SK-N-SH (cell line): ENCODE results near the gene COX7A1. TPM values are rescaled to one million over a fixed set of nuclear protein-coding genes. Genes with fewer than 3 reads are reported as not detected.

Source experiments
- CTCF ChIA-PET: fragments of 300-600, 350-600 bp; formaldehyde crosslinking; extraction: SDS; loops from one replicate; lab custom pipeline; 2021; lab: Yijun Ruan, JAX
- POLR2A ChIA-PET: fragments of 350-600 bp; sonication (Branson Sonifier 250); formaldehyde crosslinking; extraction: SDS; loops from one replicate; lab custom pipeline; 2020; ENCODE audit warnings: antibody characterized with exemption, inconsistent platforms; lab: Yijun Ruan, JAX
- DNase-seq: peaks from one replicate; pipeline ENCODE4 v3.0.0; 2012
- H2AFZ ChIP-seq: fragments of 200-600 bp; sonication (generic); 2 replicates; pipeline ENCODE4 v1.8.1; 2016; ENCODE audit warnings: antibody characterized with exemption, mild to moderate bottlenecking, low read depth
- H3F3A ChIP-seq: fragments of 200-600 bp; sonication (generic); replicated peaks from 2 replicates; pipeline ENCODE3; 2016; ENCODE audit warnings: antibody characterized with exemption, mild to moderate bottlenecking; ENCODE audit not compliant: insufficient read depth
- H3K27ac ChIP-seq, 2 experiments: fragments of 200-500 bp in 1 of 2; fragments of 200-600 bp in 1 of 2; sonication (Bioruptor generic) in 1 of 2; sonication (generic), shearing (Covaris generic) in 1 of 2; 2 replicates each; pipeline versions ENCODE4 v1.5.1 to v1.6.1; 2014 to 2016; ENCODE audit warnings: low read depth in 2 of 2, inconsistent platforms in 1 of 2, low read length in 1 of 2, mild to moderate bottlenecking in 1 of 2, mixed read lengths in 1 of 2
- H3K27me3 ChIP-seq: fragments of 200-600 bp; sonication (generic), shearing (Covaris generic); 2 replicates; pipeline ENCODE4 v1.6.1; 2016; ENCODE audit warnings: mixed run types; ENCODE audit not compliant: insufficient read depth
- H3K36me3 ChIP-seq, 2 experiments: fragments of 200-500 bp in 1 of 2; fragments of 200-600 bp in 1 of 2; sonication (Bioruptor generic) in 1 of 2; sonication (generic) in 1 of 2; replicated peaks in 1 of 2; 2 replicates each; pipeline versions ENCODE3 to v1.5.1; 2014 to 2016; ENCODE audit warnings: low read length in 1 of 2, mild to moderate bottlenecking in 1 of 2; ENCODE audit not compliant: insufficient read depth in 2 of 2, control insufficient read depth in 1 of 2
- H3K4me1 ChIP-seq, 2 experiments: fragments of 200-500 bp in 1 of 2; fragments of 200-600 bp in 1 of 2; sonication (Bioruptor generic) in 1 of 2; sonication (generic), shearing (Covaris generic) in 1 of 2; 2 replicates each; pipeline versions ENCODE4 v1.5.1 to v1.6.1; 2014 to 2016; ENCODE audit warnings: low read depth in 1 of 2, low read length in 1 of 2, mixed run types in 1 of 2; ENCODE audit not compliant: insufficient read depth in 2 of 2, control insufficient read depth in 1 of 2
- H3K4me2 ChIP-seq: fragments of 200-600 bp; sonication (generic), shearing (Covaris generic); 2 replicates; pipeline ENCODE4 v1.6.1; 2017; ENCODE audit warnings: mixed run types
- H3K4me3 ChIP-seq, 2 experiments: fragments of 200-500 bp in 1 of 2; fragments of 200-600 bp in 1 of 2; sonication (Bioruptor generic) in 1 of 2; sonication (generic), shearing (Covaris generic) in 1 of 2; 2 replicates each; pipeline versions ENCODE4 v1.5.1 to v1.8.1; 2014 to 2016; ENCODE audit warnings: low read depth in 2 of 2, inconsistent platforms in 1 of 2, low read length in 1 of 2, mild to moderate bottlenecking in 1 of 2, mixed read lengths in 1 of 2, moderate library complexity in 1 of 2
- H3K79me2 ChIP-seq: fragments of 200-600 bp; sonication (generic); 2 replicates; pipeline ENCODE4 v1.8.1; 2017; ENCODE audit warnings: mild to moderate bottlenecking; ENCODE audit not compliant: insufficient read depth
- H3K9ac ChIP-seq: fragments of 200-600 bp; sonication (generic); 2 replicates; pipeline ENCODE4 v1.6.1; 2017; ENCODE audit warnings: mixed run types
- H3K9me2 ChIP-seq: fragments of 200-600 bp; sonication (generic); 2 replicates; pipeline ENCODE4 v1.6.1; 2017; ENCODE audit warnings: mixed run types
- H3K9me3 ChIP-seq: fragments of 200-600 bp; sonication (generic); 2 replicates; pipeline ENCODE4 v1.6.1; 2017; ENCODE audit warnings: mixed run types, mild to moderate bottlenecking, moderate library complexity
- H4K20me1 ChIP-seq: fragments of 200-600 bp; sonication (generic); 2 replicates; pipeline ENCODE4 v1.6.1; 2017; ENCODE audit warnings: mild to moderate bottlenecking, mixed run types; ENCODE audit not compliant: insufficient read depth
- FOSL2 ChIP-seq: IDR thresholded peaks from 2 replicates; pipeline ENCODE4 v1.4.0; 2012; ENCODE audit warnings: low read depth, mild to moderate bottlenecking, moderate library complexity, borderline replicate concordance
- FOXJ3 ChIP-seq: sonication (generic); formaldehyde crosslinking; IDR thresholded peaks from 2 replicates; pipeline ENCODE4 v1.5.1; 2020; ENCODE audit warnings: mild to moderate bottlenecking, missing genetic modification reagents
- FOXM1 ChIP-seq: IDR thresholded peaks from 2 replicates; pipeline ENCODE4 v1.4.0; 2012; ENCODE audit warnings: low read depth, mild to moderate bottlenecking
- GATA2 ChIP-seq: sonication (generic); formaldehyde crosslinking; IDR thresholded peaks from 2 replicates; pipeline ENCODE4 v1.5.0; 2020; ENCODE audit warnings: mild to moderate bottlenecking, missing genetic modification reagents
- JUND ChIP-seq: IDR thresholded peaks from 2 replicates; pipeline ENCODE4 v1.4.0; 2012
- MEF2A ChIP-seq: IDR thresholded peaks from 2 replicates; pipeline ENCODE4 v1.4.0; 2012; ENCODE audit warnings: low read depth, borderline replicate concordance
- MXI1 ChIP-seq: IDR thresholded peaks from 2 replicates; pipeline ENCODE4 v1.6.1; 2012; ENCODE audit warnings: mild to moderate bottlenecking, low read depth, low read length, improper control_type of control experiment
- POLR2AphosphoS5 ChIP-seq: IDR thresholded peaks from 2 replicates; pipeline ENCODE4 v1.6.1; 2012; ENCODE audit warnings: low read depth, low read length
- RCOR1 ChIP-seq: fragments of 150-350 bp; IDR thresholded peaks from 2 replicates; pipeline ENCODE4 v1.6.1; 2017; ENCODE audit warnings: antibody characterized with exemption, low read length
- RFX5 ChIP-seq: IDR thresholded peaks from 2 replicates; pipeline ENCODE4 v1.6.1; 2012; ENCODE audit warnings: mild to moderate bottlenecking, improper control_type of control experiment, low read length
- SIN3A ChIP-seq: IDR thresholded peaks from 2 replicates; pipeline ENCODE4 v1.6.1; 2012; ENCODE audit warnings: low read depth, mild to moderate bottlenecking, low read length, moderate library complexity, borderline replicate concordance
- SMC3 ChIP-seq: IDR thresholded peaks from 2 replicates; pipeline ENCODE4 v1.6.1; 2012; ENCODE audit warnings: low read depth, low read length, improper control_type of control experiment
- TCF12 ChIP-seq: IDR thresholded peaks from 2 replicates; pipeline ENCODE4 v1.4.0; 2012
- YY1 ChIP-seq: IDR thresholded peaks from 2 replicates; pipeline ENCODE4 v1.4.0; 2012; ENCODE audit warnings: low read depth, mild to moderate bottlenecking
- WGBS: methylation state at CpG from one replicate; pipeline ENCODE4 v1.1.6; 2017; ENCODE audit warnings: low lambda C conversion rate; 5-methylcytosine and 5-hydroxymethylcytosine counted together
- polyA plus RNA-seq, 3 experiments: library from polyadenylated mRNA; depleted of rRNA; stranded (reverse); fragments of >200 nt; gene quantifications; 2 replicates each; pipeline ENCODE4 v1.2.3, GENCODE V29; 2012
- TF ChIP-seq, protein P1 (sequence below): fragments of 200-600 bp; sonication (generic); IDR thresholded peaks from 2 replicates; pipeline ENCODE4 v1.6.1; 2017; ENCODE audit warnings: antibody characterized with exemption, mild to moderate bottlenecking, moderate library complexity
- TF ChIP-seq, protein P2 (sequence below): IDR thresholded peaks from 2 replicates; pipeline ENCODE4 v1.4.0; 2012; ENCODE audit warnings: low read depth, borderline replicate concordance
- TF ChIP-seq, protein P3 (sequence below): fragments of 150-350 bp; IDR thresholded peaks from 2 replicates; pipeline ENCODE4 v1.6.1; 2017; ENCODE audit warnings: antibody characterized with exemption, low read length, low read depth, borderline replicate concordance

The COX7A1 gene
- polyA plus RNA-seq, 1 of the 3 experiments (the other 2 are of a cell fraction), result not detected

DNA sequence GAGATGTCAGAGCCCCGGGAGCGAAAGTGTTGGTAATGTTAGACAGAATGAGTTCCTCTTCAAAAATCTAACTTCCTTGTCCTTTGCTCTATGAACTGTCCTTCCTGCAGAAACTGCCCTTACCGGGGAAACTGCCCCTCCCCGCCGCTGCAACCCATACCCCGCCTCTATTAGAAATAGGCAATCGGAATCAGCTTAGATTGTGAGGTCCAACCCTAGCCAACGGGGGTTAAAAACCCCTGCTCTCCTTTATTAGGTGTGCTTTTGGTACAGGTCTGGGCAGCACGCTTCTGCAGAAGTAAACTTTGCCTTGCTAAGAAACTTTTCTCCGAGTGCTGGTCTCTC, 23.9 kb downstream of the COX7A1 start:
- Histone ChIP-seq H3K9me3 (no peaks in the 10 kb centered on the region), H3K4me3 (peak overlapping the region; percentile 50 to 68), H3K27me3 (no peaks in the 10 kb centered on the region), H3K79me2 (no peaks in the 10 kb centered on the region), H3K9me2 (no peaks in the 10 kb centered on the region), H3K4me2 (peak overlapping the region; percentile 73), H3K36me3 (peaks cover 7 to 10% of the 10 kb centered on the region in 2 experiments), H3K27ac (peak overlapping the region; percentile 82 to 89), H2AFZ (peak overlapping the region; percentile 92), H4K20me1 (no peaks in the 10 kb centered on the region), H3F3A (peaks cover 27% of the 10 kb centered on the region), H3K4me1 (peaks cover 0 to 3% of the 10 kb centered on the region in 2 experiments; a peak in 1 of 4 replicates), H3K9ac (peak overlapping the region; percentile 65)
- POLR2A ChIA-PET, result interaction anchor here (0.8 to 2.2 kb wide), 5 partner anchors 8 to 86 kb away, joined by 3 to 6 read pairs (median 4); partner anchors contain the start of genes ZNF146 and ZNF565
- peak; percentile 44 for DNase-seq
- TF ChIP-seq FOSL2 (no peak), MEF2A (no peak), SIN3A (no peak), TCF12 (no peak), MXI1 (no peak), JUND (no peak), POLR2AphosphoS5 (no peak), YY1 (no peak)
- TF ChIP-seq, protein P1, sequence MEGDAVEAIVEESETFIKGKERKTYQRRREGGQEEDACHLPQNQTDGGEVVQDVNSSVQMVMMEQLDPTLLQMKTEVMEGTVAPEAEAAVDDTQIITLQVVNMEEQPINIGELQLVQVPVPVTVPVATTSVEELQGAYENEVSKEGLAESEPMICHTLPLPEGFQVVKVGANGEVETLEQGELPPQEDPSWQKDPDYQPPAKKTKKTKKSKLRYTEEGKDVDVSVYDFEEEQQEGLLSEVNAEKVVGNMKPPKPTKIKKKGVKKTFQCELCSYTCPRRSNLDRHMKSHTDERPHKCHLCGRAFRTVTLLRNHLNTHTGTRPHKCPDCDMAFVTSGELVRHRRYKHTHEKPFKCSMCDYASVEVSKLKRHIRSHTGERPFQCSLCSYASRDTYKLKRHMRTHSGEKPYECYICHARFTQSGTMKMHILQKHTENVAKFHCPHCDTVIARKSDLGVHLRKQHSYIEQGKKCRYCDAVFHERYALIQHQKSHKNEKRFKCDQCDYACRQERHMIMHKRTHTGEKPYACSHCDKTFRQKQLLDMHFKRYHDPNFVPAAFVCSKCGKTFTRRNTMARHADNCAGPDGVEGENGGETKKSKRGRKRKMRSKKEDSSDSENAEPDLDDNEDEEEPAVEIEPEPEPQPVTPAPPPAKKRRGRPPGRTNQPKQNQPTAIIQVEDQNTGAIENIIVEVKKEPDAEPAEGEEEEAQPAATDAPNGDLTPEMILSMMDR, result no peak
- CTCF ChIA-PET, result interaction anchor here (0.7 to 5.0 kb wide), 21 partner anchors 8 to 726 kb away, joined by 3 to 63 read pairs (median 6); partner anchors contain the start of genes POLR2I, TBCB and ZNF565
- 18% methylated on average over 10 of the region's 10 CpGs for WGBS

DNA sequence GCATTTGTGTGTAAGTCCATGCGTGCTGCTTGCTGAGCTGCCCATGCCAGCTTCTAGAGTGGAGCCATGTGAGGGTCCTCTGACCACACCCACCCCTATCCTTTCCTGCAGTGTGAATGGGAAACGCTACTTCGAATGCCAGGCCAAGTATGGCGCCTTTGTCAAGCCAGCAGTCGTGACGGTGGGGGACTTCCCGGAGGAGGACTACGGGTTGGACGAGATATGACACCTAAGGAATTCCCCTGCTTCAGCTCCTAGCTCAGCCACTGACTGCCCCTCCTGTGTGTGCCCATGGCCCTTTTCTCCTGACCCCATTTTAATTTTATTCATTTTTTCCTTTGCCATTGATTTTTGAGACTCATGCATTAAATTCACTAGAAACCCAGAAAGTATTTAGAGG, 26.7 kb downstream of the COX7A1 start:
- CTCF ChIA-PET, result interaction anchor here (1.5 to 5.0 kb wide), 2 partner anchors 12 to 43 kb away, joined by 4 to 63 read pairs; no protein-coding TSS in a partner anchor
- no peaks in the 10 kb centered on the region for H3K9me2 ChIP-seq

More for the DNA sequence above, 26.7 kb downstream of the COX7A1 start:
- DNase-seq, result peak; percentile 3
- no peak overlapping the region for H3K4me3 ChIP-seq
- 83% methylated on average over 8 of the region's 9 CpGs for WGBS
- peaks cover 27% of the 10 kb centered on the region for H3F3A ChIP-seq
- H3K4me1 ChIP-seq, result peaks cover 0 to 3% of the 10 kb centered on the region in 2 experiments; a peak in 1 of 4 replicates
- H2AFZ ChIP-seq, result no peak overlapping the region
- no peak overlapping the region for H3K9ac ChIP-seq
- H3K9me3 ChIP-seq, result no peaks in the 10 kb centered on the region
- no peak for TF ChIP-seq FOXJ3 (CRISPR knock-in tag)
- no peak for TF ChIP-seq RFX5
- no peak for TF ChIP-seq GATA2
- TF ChIP-seq, protein P2, sequence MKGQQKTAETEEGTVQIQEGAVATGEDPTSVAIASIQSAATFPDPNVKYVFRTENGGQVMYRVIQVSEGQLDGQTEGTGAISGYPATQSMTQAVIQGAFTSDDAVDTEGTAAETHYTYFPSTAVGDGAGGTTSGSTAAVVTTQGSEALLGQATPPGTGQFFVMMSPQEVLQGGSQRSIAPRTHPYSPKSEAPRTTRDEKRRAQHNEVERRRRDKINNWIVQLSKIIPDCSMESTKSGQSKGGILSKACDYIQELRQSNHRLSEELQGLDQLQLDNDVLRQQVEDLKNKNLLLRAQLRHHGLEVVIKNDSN, result no peak
- TF ChIP-seq RCOR1, result no peak
- TF ChIP-seq, protein P3, sequence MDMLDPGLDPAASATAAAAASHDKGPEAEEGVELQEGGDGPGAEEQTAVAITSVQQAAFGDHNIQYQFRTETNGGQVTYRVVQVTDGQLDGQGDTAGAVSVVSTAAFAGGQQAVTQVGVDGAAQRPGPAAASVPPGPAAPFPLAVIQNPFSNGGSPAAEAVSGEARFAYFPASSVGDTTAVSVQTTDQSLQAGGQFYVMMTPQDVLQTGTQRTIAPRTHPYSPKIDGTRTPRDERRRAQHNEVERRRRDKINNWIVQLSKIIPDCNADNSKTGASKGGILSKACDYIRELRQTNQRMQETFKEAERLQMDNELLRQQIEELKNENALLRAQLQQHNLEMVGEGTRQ, result no peak
- TF ChIP-seq TCF12, result no peak
- TF ChIP-seq MEF2A, result no peak
- TF ChIP-seq FOXM1, result no peak
- TF ChIP-seq SMC3, result no peak
- no peaks in the 10 kb centered on the region for H3K27me3 ChIP-seq
- H4K20me1 ChIP-seq, result no peaks in the 10 kb centered on the region
- peaks cover 7 to 10% of the 10 kb centered on the region in 2 experiments for H3K36me3 ChIP-seq
- POLR2A ChIA-PET, result interaction anchor here (1.8 kb wide), 1 partner anchor 11 kb away, joined by 5 read pairs; the partner anchor contains the start of genes POLR2I and TBCB
- no peaks in the 10 kb centered on the region for H3K79me2 ChIP-seq
- H3K4me2 ChIP-seq, result no peak overlapping the region
- no peak overlapping the region for H3K27ac ChIP-seq
